ENCODE measurements around the gene BEGAIN. TPM values are rescaled to one million over a fixed set of nuclear protein-coding genes. Genes with fewer than 3 reads are reported as not detected.

The BEGAIN gene
- total and polyA plus RNA-seq, 4 donors = 0.28 to 2.6 (median 1.00) TPM

GRCh38 chr14:100623961-100624360, 36.7 kb upstream of the BEGAIN start:
- no peak overlapping the region for H3K27ac ChIP-seq (ENCODE audit: low read depth in 1 of 2, low read length in 2 of 2)
- no peaks in the 10 kb centered on the region for H3K4me1 ChIP-seq (ENCODE audit: control insufficient read depth in 1 of 2, insufficient read depth in 2 of 2, low read length in 2 of 2)
- no peak overlapping the region for H3K4me3 ChIP-seq (ENCODE audit: low read length in 2 of 2)
- DNase-seq (no peak), ATAC-seq (ENCODE audit: low FRiP score) (no peak)
- no peaks in the 10 kb centered on the region for H3K27me3 ChIP-seq (ENCODE audit: control insufficient read depth in 1 of 2, insufficient read depth in 2 of 2, low read length in 1 of 2)
- H3K36me3 ChIP-seq (ENCODE audit: control insufficient read depth in 1 of 2, insufficient read depth in 2 of 2, low read length in 1 of 2) = no peaks in the 10 kb centered on the region
- peaks cover 1% of the 10 kb centered on the region for H3K9me3 ChIP-seq (ENCODE audit: control insufficient read depth, low read length)
- intact Hi-C loops (cut with DNase I) = no loop called here
- 82 to 87% methylated on average over 8 of the region's 8 CpGs for WGBS, 2 donors

GRCh38 chr14:100623557-100623956, 36.3 kb upstream of the BEGAIN start:
- Histone ChIP-seq H3K36me3 (ENCODE audit: control insufficient read depth in 1 of 2, insufficient read depth in 2 of 2, low read length in 1 of 2) (no peaks in the 10 kb centered on the region), H3K9me3 (ENCODE audit: control insufficient read depth, low read length) (peaks cover 1% of the 10 kb centered on the region)
- intact Hi-C loops (cut with DNase I) = no loop called here

GRCh38 chr14:100622708-100623485, 35.7 kb upstream of the BEGAIN start:
- DNase-seq = peak in 1 of 2 donors; percentile 21

More at GRCh38 chr14:100623557-100623956, 36.3 kb upstream of the BEGAIN start:
- Histone ChIP-seq H3K27ac (ENCODE audit: low read depth in 1 of 2, low read length in 2 of 2) (no peak overlapping the region), H3K4me1 (ENCODE audit: control insufficient read depth in 1 of 2, insufficient read depth in 2 of 2, low read length in 2 of 2) (no peaks in the 10 kb centered on the region), H3K4me3 (ENCODE audit: low read length in 2 of 2) (no peak overlapping the region), H3K27me3 (ENCODE audit: control insufficient read depth in 1 of 2, insufficient read depth in 2 of 2, low read length in 1 of 2) (no peaks in the 10 kb centered on the region)
- 85 to 93% methylated on average over 1 of the region's 1 CpG for WGBS, 2 donors
- no peak for ATAC-seq (ENCODE audit: low FRiP score)
- DNase-seq = no peak

GRCh38 chr14:100622224-100622623, 35.0 kb upstream of the BEGAIN start:
- 43 to 48% methylated on average over 8 of the region's 8 CpGs for WGBS, 2 donors
- Histone ChIP-seq H3K27ac (ENCODE audit: low read depth in 1 of 2, low read length in 2 of 2) (no peak overlapping the region), H3K4me1 (ENCODE audit: control insufficient read depth in 1 of 2, insufficient read depth in 2 of 2, low read length in 2 of 2) (no peaks in the 10 kb centered on the region), H3K4me3 (ENCODE audit: low read length in 2 of 2) (no peak overlapping the region), H3K9me3 (ENCODE audit: control insufficient read depth, low read length) (peaks cover 1% of the 10 kb centered on the region), H3K27me3 (ENCODE audit: control insufficient read depth in 1 of 2, insufficient read depth in 2 of 2, low read length in 1 of 2) (no peaks in the 10 kb centered on the region), H3K36me3 (ENCODE audit: control insufficient read depth in 1 of 2, insufficient read depth in 2 of 2, low read length in 1 of 2) (no peaks in the 10 kb centered on the region)
- DNase-seq (peak in 1 of 2 donors; percentile 59), ATAC-seq (ENCODE audit: low FRiP score) (no peak)
- intact Hi-C loops (cut with DNase I) = no loop called here

More at GRCh38 chr14:100622708-100623485, 35.7 kb upstream of the BEGAIN start:
- no peaks in the 10 kb centered on the region for H3K36me3 ChIP-seq (ENCODE audit: control insufficient read depth in 1 of 2, insufficient read depth in 2 of 2, low read length in 1 of 2)
- H3K4me1 ChIP-seq (ENCODE audit: control insufficient read depth in 1 of 2, insufficient read depth in 2 of 2, low read length in 2 of 2) = no peaks in the 10 kb centered on the region
- H3K27ac ChIP-seq (ENCODE audit: low read depth in 1 of 2, low read length in 2 of 2) = no peak overlapping the region
- intact Hi-C loops (cut with DNase I) = no loop called here
- H3K9me3 ChIP-seq (ENCODE audit: control insufficient read depth, low read length) = peaks cover 1% of the 10 kb centered on the region
- no peak for ATAC-seq (ENCODE audit: low FRiP score)
- 77% methylated on average over 22 of the region's 22 CpGs for WGBS, 2 donors
- H3K27me3 ChIP-seq (ENCODE audit: control insufficient read depth in 1 of 2, insufficient read depth in 2 of 2, low read length in 1 of 2) = no peaks in the 10 kb centered on the region
- no peak overlapping the region for H3K4me3 ChIP-seq (ENCODE audit: low read length in 2 of 2)

GRCh38 chr14:100621806-100622205, 34.6 kb upstream of the BEGAIN start:
- DNase-seq (peak; percentile 34 to 39), ATAC-seq (ENCODE audit: low FRiP score) (no peak)
- Histone ChIP-seq H3K9me3 (ENCODE audit: control insufficient read depth, low read length) (peaks cover 1% of the 10 kb centered on the region), H3K36me3 (ENCODE audit: control insufficient read depth in 1 of 2, insufficient read depth in 2 of 2, low read length in 1 of 2) (no peaks in the 10 kb centered on the region), H3K27me3 (ENCODE audit: control insufficient read depth in 1 of 2, insufficient read depth in 2 of 2, low read length in 1 of 2) (no peaks in the 10 kb centered on the region), H3K27ac (ENCODE audit: low read depth in 1 of 2, low read length in 2 of 2) (no peak overlapping the region), H3K4me1 (ENCODE audit: control insufficient read depth in 1 of 2, insufficient read depth in 2 of 2, low read length in 2 of 2) (no peaks in the 10 kb centered on the region), H3K4me3 (ENCODE audit: low read length in 2 of 2) (no peak overlapping the region)
- intact Hi-C loops (cut with DNase I) = no loop called here
- WGBS, 2 donors = 85 to 88% methylated on average over 14 of the region's 14 CpGs

GRCh38 chr14:100620255-100621100, 33.3 kb upstream of the BEGAIN start:
- WGBS, 2 donors = 70 to 72% methylated on average over 18 of the region's 18 CpGs

GRCh38 chr14:100619396-100620254, 32.4 kb upstream of the BEGAIN start:
- DNase-seq (peak in 1 of 2 donors; percentile 57), ATAC-seq (ENCODE audit: low FRiP score) (no peak)
- Histone ChIP-seq H3K4me1 (ENCODE audit: control insufficient read depth in 1 of 2, insufficient read depth in 2 of 2, low read length in 2 of 2) (no peaks in the 10 kb centered on the region), H3K27ac (ENCODE audit: low read depth in 1 of 2, low read length in 2 of 2) (no peak overlapping the region), H3K4me3 (ENCODE audit: low read length in 2 of 2) (no peak overlapping the region), H3K9me3 (ENCODE audit: control insufficient read depth, low read length) (no peaks in the 10 kb centered on the region), H3K36me3 (ENCODE audit: control insufficient read depth in 1 of 2, insufficient read depth in 2 of 2, low read length in 1 of 2) (no peaks in the 10 kb centered on the region), H3K27me3 (ENCODE audit: control insufficient read depth in 1 of 2, insufficient read depth in 2 of 2, low read length in 1 of 2) (no peaks in the 10 kb centered on the region)
- intact Hi-C loops (cut with DNase I) = no loop called here
- WGBS, 2 donors = 81% methylated on average over 10 of the region's 10 CpGs

More at GRCh38 chr14:100620255-100621100, 33.3 kb upstream of the BEGAIN start:
- intact Hi-C loops (cut with DNase I) = no loop called here
- Histone ChIP-seq H3K4me1 (ENCODE audit: control insufficient read depth in 1 of 2, insufficient read depth in 2 of 2, low read length in 2 of 2) (no peaks in the 10 kb centered on the region), H3K4me3 (ENCODE audit: low read length in 2 of 2) (no peak overlapping the region), H3K27ac (ENCODE audit: low read depth in 1 of 2, low read length in 2 of 2) (no peak overlapping the region), H3K36me3 (ENCODE audit: control insufficient read depth in 1 of 2, insufficient read depth in 2 of 2, low read length in 1 of 2) (no peaks in the 10 kb centered on the region), H3K9me3 (ENCODE audit: control insufficient read depth, low read length) (no peaks in the 10 kb centered on the region), H3K27me3 (ENCODE audit: control insufficient read depth in 1 of 2, insufficient read depth in 2 of 2, low read length in 1 of 2) (no peaks in the 10 kb centered on the region)
- DNase-seq = peak; percentile 30 to 35
- no peak for ATAC-seq (ENCODE audit: low FRiP score)

GRCh38 chr14:100618763-100619320, 31.6 kb upstream of the BEGAIN start:
- 34 to 44% methylated on average over 10 of the region's 10 CpGs for WGBS, 2 donors
- H3K36me3 ChIP-seq (ENCODE audit: control insufficient read depth in 1 of 2, insufficient read depth in 2 of 2, low read length in 1 of 2) = no peaks in the 10 kb centered on the region
- ATAC-seq (ENCODE audit: low FRiP score) (no peak), DNase-seq (peak in 1 of 2 donors; percentile 11)
- H3K4me3 ChIP-seq (ENCODE audit: low read length in 2 of 2) = no peak overlapping the region
- no peaks in the 10 kb centered on the region for H3K9me3 ChIP-seq (ENCODE audit: control insufficient read depth, low read length)
- intact Hi-C loops (cut with DNase I) = no loop called here
- H3K27ac ChIP-seq (ENCODE audit: low read depth in 1 of 2, low read length in 2 of 2) = no peak overlapping the region
- no peaks in the 10 kb centered on the region for H3K27me3 ChIP-seq (ENCODE audit: control insufficient read depth in 1 of 2, insufficient read depth in 2 of 2, low read length in 1 of 2)
- H3K4me1 ChIP-seq (ENCODE audit: control insufficient read depth in 1 of 2, insufficient read depth in 2 of 2, low read length in 2 of 2) = no peaks in the 10 kb centered on the region

Measured in aorta (tissue), 5 donors.